Measurements from ENCODE around the gene GUCY2D. TPM values are rescaled to one million over a fixed set of nuclear protein-coding genes. Genes with fewer than 3 reads are reported as not detected.

The GUCY2D gene
- total RNA-seq, 3 donors from 2014 or later = 0.26 TPM; not detected in 2

GRCh38 chr17:8004899-8005298, 2.5 kb downstream of the GUCY2D start:
- ATAC-seq = no peak
- Histone ChIP-seq H3K4me3 (no peak overlapping the region), H3K9me3 (no peaks in the 10 kb centered on the region), H3K4me1 (ENCODE audit: low read depth) (peaks cover 7% of the 10 kb centered on the region), H3K36me3 (ENCODE audit: low read depth) (no peaks in the 10 kb centered on the region)
- TF ChIP-seq CTCF (IDR thresholded peaks at IDR 0.05) = no peak
- intact Hi-C loops (cut with DNase I, micrococcal nuclease) = no loop called here
- no peak for DNase-seq

DNA sequence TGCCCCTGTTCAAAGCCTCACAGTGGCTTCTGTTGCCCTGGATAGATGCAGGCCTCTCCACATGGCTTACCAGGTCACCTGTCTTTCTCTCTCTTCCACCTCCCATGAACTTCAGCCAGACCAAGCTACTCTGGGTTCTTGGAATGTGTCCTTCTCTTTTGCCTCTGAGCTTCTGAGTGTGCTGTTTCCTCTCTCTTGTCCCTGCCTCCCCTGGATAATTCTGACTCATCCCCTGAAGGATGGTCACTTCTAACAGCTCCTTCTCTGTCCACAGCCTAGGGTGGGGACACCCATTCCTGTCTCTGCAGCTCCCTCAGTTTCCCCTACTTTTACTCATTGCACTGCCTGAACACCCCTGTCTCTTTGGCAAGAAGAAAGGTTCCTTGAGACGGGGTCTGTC, 2.9 kb downstream of the GUCY2D start:
- H3K4me1 ChIP-seq (ENCODE audit: low read depth) = peaks cover 7% of the 10 kb centered on the region
- no peak overlapping the region for H3K4me3 ChIP-seq
- intact Hi-C loops (cut with DNase I, micrococcal nuclease) = no loop called here
- no peaks in the 10 kb centered on the region for H3K36me3 ChIP-seq (ENCODE audit: low read depth)
- ATAC-seq = no peak
- no peak for DNase-seq
- H3K9me3 ChIP-seq = no peaks in the 10 kb centered on the region
- TF ChIP-seq CTCF (IDR thresholded peaks at IDR 0.05) = no peak

DNA sequence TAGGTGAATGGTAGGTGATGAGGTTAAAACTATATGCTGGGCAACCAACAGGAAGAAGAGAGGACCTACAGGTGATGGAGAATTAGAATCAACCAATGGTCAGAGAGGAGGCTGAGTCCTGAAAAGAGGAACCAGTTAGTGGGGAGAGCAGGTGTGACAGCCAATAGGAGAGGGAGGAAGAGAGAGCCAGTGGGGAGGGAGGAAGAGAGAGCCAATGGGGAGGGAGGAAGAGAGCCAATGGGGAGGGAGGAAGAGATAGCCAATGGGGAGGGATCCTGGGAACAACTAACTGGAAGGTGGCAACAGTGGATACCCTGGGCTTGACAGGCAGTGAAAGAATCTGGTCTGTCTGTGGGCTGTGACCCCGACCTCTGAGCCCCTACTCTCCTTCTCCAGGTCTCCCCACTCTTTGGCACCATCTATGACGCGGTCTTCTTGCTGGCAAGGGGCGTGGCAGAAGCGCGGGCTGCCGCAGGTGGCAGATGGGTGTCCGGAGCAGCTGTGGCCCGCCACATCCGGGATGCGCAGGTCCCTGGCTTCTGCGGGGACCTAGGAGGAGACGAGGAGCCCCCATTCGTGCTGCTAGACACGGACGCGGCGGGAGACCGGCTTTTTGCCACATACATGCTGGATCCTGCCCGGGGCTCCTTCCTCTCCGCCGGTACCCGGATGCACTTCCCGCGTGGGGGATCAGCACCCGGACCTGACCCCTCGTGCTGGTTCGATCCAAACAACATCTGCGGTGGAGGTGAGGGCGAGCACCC, 3.7 kb downstream of the GUCY2D start:
- intact Hi-C loops (cut with DNase I, micrococcal nuclease) = no loop called here
- H3K9me3 ChIP-seq = no peaks in the 10 kb centered on the region
- no peak for ATAC-seq
- TF ChIP-seq CTCF (IDR thresholded peaks at IDR 0.05) = no peak
- no peak for DNase-seq
- peaks cover 7% of the 10 kb centered on the region for H3K4me1 ChIP-seq (ENCODE audit: low read depth)
- H3K36me3 ChIP-seq (ENCODE audit: low read depth) = no peaks in the 10 kb centered on the region
- H3K4me3 ChIP-seq = no peak overlapping the region

GRCh38 chr17:8006836-8007680, 4.6 kb downstream of the GUCY2D start:
- no peak for ATAC-seq
- H3K4me3 ChIP-seq = no peak overlapping the region
- peaks cover 7% of the 10 kb centered on the region for H3K4me1 ChIP-seq (ENCODE audit: low read depth)
- no peaks in the 10 kb centered on the region for H3K36me3 ChIP-seq (ENCODE audit: low read depth)
- no peak for DNase-seq
- no peak for TF ChIP-seq CTCF (IDR thresholded peaks at IDR 0.05)
- no peaks in the 10 kb centered on the region for H3K9me3 ChIP-seq
- intact Hi-C loops (cut with DNase I, micrococcal nuclease) = no loop called here

GRCh38 chr17:8007836-8008235, 5.4 kb downstream of the GUCY2D start:
- no peak for TF ChIP-seq CTCF (IDR thresholded peaks at IDR 0.05)
- H3K4me1 ChIP-seq (ENCODE audit: low read depth) = no peaks in the 10 kb centered on the region
- H3K36me3 ChIP-seq (ENCODE audit: low read depth) = no peaks in the 10 kb centered on the region
- H3K9me3 ChIP-seq = no peaks in the 10 kb centered on the region
- DNase-seq (no peak), ATAC-seq (no peak)
- no peak overlapping the region for H3K4me3 ChIP-seq
- intact Hi-C loops (cut with DNase I, micrococcal nuclease) = no loop called here

All from mucosa of descending colon (tissue), 3 donors.